ENCODE measurements around the gene RAPGEF5.

DNA sequence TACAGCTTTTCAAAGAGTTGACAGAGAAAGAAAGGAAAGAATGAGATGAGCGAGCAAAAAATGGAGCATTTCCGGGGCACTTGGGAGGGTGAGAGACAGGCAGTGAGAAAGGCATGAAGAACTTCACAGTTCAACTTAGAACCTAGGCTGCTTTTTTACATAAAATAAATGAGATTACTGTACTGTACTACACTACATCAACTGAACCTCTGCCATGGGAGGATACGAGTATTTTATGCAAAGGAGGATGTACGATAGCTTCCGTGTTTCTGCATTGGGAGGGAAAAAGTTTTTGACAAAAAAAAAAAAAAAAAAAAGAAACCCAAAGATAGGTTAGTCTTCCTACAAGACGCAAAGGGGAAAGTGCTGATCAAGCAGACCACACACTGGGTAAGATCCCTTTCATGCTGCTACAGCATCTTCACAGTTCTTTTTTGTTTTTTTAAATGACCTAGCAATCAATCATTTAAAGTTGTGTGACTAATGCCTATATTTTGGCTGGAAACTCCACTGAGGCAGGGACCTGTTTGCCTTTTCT lies 88.0 kb downstream of the RAPGEF5 start:
- TF ChIP-seq CTCF (conservative IDR thresholded peaks at IDR 0.05 in 1 of 2, IDR thresholded peaks at IDR 0.05 in 1 of 2; ENCODE audit: extremely low read depth in 1 of 2, insufficient read depth in 1 of 2, low read depth in 1 of 2, low read length in 2 of 2) (no peak), EZH2 (IDR thresholded peaks at IDR 0.05; ENCODE audit: borderline replicate concordance, low read length) (no peak)
